ENCODE results near the gene ALPK1. TPM values are rescaled to one million over a fixed set of nuclear protein-coding genes. Genes with fewer than 3 reads are reported as not detected.

ALPK1 gene
- polyA plus RNA-seq, 1 donor from 2014 or later = 0.10 TPM

DNA sequence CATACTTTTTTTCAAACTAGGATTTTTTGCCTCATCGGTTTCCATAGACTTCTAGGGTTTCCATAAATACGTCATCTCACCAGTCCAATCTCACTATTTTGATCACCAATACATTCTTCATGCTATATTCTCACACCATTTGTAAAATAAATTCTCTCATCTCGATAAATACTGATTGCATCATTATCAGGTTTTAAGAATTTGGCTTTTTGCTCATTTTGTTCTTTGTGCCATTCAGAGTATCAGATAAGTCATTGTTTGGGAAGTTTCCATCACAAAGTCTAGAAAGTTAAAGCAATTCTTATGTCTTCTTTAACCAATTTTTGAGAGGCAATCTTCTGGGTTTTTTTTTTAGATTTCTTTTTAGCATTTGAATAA lies 81.1 kb downstream of the ALPK1 start:
- Histone ChIP-seq H3F3A (ENCODE audit: insufficient read depth, low read length, poor library complexity, severe bottlenecking) (no peaks in the 10 kb centered on the region), H3K9ac (ENCODE audit: low read length) (no peak overlapping the region), H3K27ac (ENCODE audit: low read length) (no peak overlapping the region), H2AFZ (ENCODE audit: low read depth, low read length) (no peak overlapping the region), H3K27me3 (ENCODE audit: insufficient read depth, low read depth, low read length) (no peaks in the 10 kb centered on the region), H3K4me3 (ENCODE audit: low read length) (no peak overlapping the region), H3K9me3 (ENCODE audit: low read length) (no peaks in the 10 kb centered on the region), H3K4me2 (ENCODE audit: low read length) (no peak overlapping the region), H3K79me2 (replicated peaks; ENCODE audit: insufficient read depth, low read length) (no peaks in the 10 kb centered on the region), H3K9me2 (ENCODE audit: insufficient read depth, low read length) (no peaks in the 10 kb centered on the region), H4K20me1 (ENCODE audit: insufficient read depth) (no peaks in the 10 kb centered on the region), H3K36me3 (ENCODE audit: insufficient read depth, low read length) (no peaks in the 10 kb centered on the region)
- TF ChIP-seq SMC3 (conservative IDR thresholded peaks at IDR 0.05; ENCODE audit: poor library complexity) (no peak), CTCF (IDR thresholded peaks at IDR 0.05; ENCODE audit: poor library complexity, severe bottlenecking) (no peak), POLR2AphosphoS5 (IDR thresholded peaks at IDR 0.05) (no peak), EZH2 (IDR thresholded peaks at IDR 0.05; ENCODE audit: borderline replicate concordance, insufficient read depth, low read length, poor library complexity, severe bottlenecking) (no peak), EP300 (conservative IDR thresholded peaks at IDR 0.05; ENCODE audit: poor library complexity, severe bottlenecking) (no peak), MXI1 (conservative IDR thresholded peaks at IDR 0.05; ENCODE audit: poor library complexity, severe bottlenecking) (no peak), RAD21 (conservative IDR thresholded peaks at IDR 0.05) (no peak), TAF1 (IDR thresholded peaks at IDR 0.05; ENCODE audit: low read depth) (no peak)
- TF ChIP-seq, protein P1, sequence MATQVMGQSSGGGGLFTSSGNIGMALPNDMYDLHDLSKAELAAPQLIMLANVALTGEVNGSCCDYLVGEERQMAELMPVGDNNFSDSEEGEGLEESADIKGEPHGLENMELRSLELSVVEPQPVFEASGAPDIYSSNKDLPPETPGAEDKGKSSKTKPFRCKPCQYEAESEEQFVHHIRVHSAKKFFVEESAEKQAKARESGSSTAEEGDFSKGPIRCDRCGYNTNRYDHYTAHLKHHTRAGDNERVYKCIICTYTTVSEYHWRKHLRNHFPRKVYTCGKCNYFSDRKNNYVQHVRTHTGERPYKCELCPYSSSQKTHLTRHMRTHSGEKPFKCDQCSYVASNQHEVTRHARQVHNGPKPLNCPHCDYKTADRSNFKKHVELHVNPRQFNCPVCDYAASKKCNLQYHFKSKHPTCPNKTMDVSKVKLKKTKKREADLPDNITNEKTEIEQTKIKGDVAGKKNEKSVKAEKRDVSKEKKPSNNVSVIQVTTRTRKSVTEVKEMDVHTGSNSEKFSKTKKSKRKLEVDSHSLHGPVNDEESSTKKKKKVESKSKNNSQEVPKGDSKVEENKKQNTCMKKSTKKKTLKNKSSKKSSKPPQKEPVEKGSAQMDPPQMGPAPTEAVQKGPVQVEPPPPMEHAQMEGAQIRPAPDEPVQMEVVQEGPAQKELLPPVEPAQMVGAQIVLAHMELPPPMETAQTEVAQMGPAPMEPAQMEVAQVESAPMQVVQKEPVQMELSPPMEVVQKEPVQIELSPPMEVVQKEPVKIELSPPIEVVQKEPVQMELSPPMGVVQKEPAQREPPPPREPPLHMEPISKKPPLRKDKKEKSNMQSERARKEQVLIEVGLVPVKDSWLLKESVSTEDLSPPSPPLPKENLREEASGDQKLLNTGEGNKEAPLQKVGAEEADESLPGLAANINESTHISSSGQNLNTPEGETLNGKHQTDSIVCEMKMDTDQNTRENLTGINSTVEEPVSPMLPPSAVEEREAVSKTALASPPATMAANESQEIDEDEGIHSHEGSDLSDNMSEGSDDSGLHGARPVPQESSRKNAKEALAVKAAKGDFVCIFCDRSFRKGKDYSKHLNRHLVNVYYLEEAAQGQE (IDR thresholded peaks at IDR 0.05; ENCODE audit: borderline replicate concordance) = no peak

GRCh38 chr4:112378858-112379257 lies 81.7 kb downstream of the ALPK1 start:
- H3K4me2 ChIP-seq (ENCODE audit: low read length) = no peak overlapping the region

More at GRCh38 chr4:112378858-112379257, 81.7 kb downstream of the ALPK1 start:
- Histone ChIP-seq H4K20me1 (ENCODE audit: insufficient read depth) (no peaks in the 10 kb centered on the region), H3K9ac (ENCODE audit: low read length) (no peak overlapping the region), H3K27me3 (ENCODE audit: insufficient read depth, low read depth, low read length) (no peaks in the 10 kb centered on the region), H3K36me3 (ENCODE audit: insufficient read depth, low read length) (no peaks in the 10 kb centered on the region), H3F3A (ENCODE audit: insufficient read depth, low read length, poor library complexity, severe bottlenecking) (no peaks in the 10 kb centered on the region), H2AFZ (ENCODE audit: low read depth, low read length) (no peak overlapping the region), H3K9me3 (ENCODE audit: low read length) (no peaks in the 10 kb centered on the region), H3K27ac (ENCODE audit: low read length) (no peak overlapping the region), H3K79me2 (replicated peaks; ENCODE audit: insufficient read depth, low read length) (no peaks in the 10 kb centered on the region), H3K9me2 (ENCODE audit: insufficient read depth, low read length) (no peaks in the 10 kb centered on the region), H3K4me3 (ENCODE audit: low read length) (peak overlapping the region; percentile 52)
- TF ChIP-seq POLR2AphosphoS5 (IDR thresholded peaks at IDR 0.05) (no peak), CTCF (IDR thresholded peaks at IDR 0.05; ENCODE audit: poor library complexity, severe bottlenecking) (no peak), SMC3 (conservative IDR thresholded peaks at IDR 0.05; ENCODE audit: poor library complexity) (no peak), RAD21 (conservative IDR thresholded peaks at IDR 0.05) (no peak), EP300 (conservative IDR thresholded peaks at IDR 0.05; ENCODE audit: poor library complexity, severe bottlenecking) (no peak), TAF1 (IDR thresholded peaks at IDR 0.05; ENCODE audit: low read depth) (no peak), EZH2 (IDR thresholded peaks at IDR 0.05; ENCODE audit: borderline replicate concordance, insufficient read depth, low read length, poor library complexity, severe bottlenecking) (no peak), MXI1 (conservative IDR thresholded peaks at IDR 0.05; ENCODE audit: poor library complexity, severe bottlenecking) (no peak)
- TF ChIP-seq, protein P1 (IDR thresholded peaks at IDR 0.05; ENCODE audit: borderline replicate concordance) = no peak

Measured in neural cell (in vitro differentiated cells).